HG02588 (cell line): Measurements from ENCODE around the gene ADGRD2.

Source experiments
- ATAC-seq: cut with Tn5 transposase; IDR thresholded peaks from one replicate; pipeline ENCODE4 v1.9.1; 2021; ENCODE audit warnings: mild to moderate bottlenecking, moderate library complexity; ENCODE audit not compliant: unreplicated experiment

ADGRD2 gene

GRCh38 chr9:124436320-124436719, 13.9 kb upstream of the ADGRD2 start:
- ATAC-seq = no peak

- no peak for ATAC-seq
Observed at GRCh38 chr9:124437086-124437485, 13.2 kb upstream of the ADGRD2 start.

- ATAC-seq = no peak
Observed at GRCh38 chr9:124438091-124438490, 12.2 kb upstream of the ADGRD2 start.

GRCh38 chr9:124439086-124439485, 11.2 kb upstream of the ADGRD2 start:
- ATAC-seq = no peak

- ATAC-seq = no peak
Observed at GRCh38 chr9:124439686-124440243, 10.5 kb upstream of the ADGRD2 start.

GRCh38 chr9:124440786-124441185, 9.5 kb upstream of the ADGRD2 start:
- no peak for ATAC-seq

- ATAC-seq = no peak
Observed at GRCh38 chr9:124441291-124441690, 9.0 kb upstream of the ADGRD2 start.

- ATAC-seq = no peak
Observed at GRCh38 chr9:124442379-124442778, 7.9 kb upstream of the ADGRD2 start.

GRCh38 chr9:124442826-124443225, 7.4 kb upstream of the ADGRD2 start:
- no peak for ATAC-seq

GRCh38 chr9:124443625-124444024, 6.6 kb upstream of the ADGRD2 start:
- ATAC-seq = no peak

- no peak for ATAC-seq
Observed at GRCh38 chr9:124444166-124444565, 6.1 kb upstream of the ADGRD2 start.

GRCh38 chr9:124447297-124447661, 3.0 kb upstream of the ADGRD2 start:
- ATAC-seq = no peak

- ATAC-seq = no peak
Observed at GRCh38 chr9:124448019-124448418, 2.2 kb upstream of the ADGRD2 start.

GRCh38 chr9:124449381-124450151, 685 bp upstream of the ADGRD2 start:
- ATAC-seq = no peak

- no peak for ATAC-seq
Observed at GRCh38 chr9:124450931-124451661, 845 bp downstream of the ADGRD2 start.

- ATAC-seq = no peak
Observed at GRCh38 chr9:124452326-124452725, 2.1 kb downstream of the ADGRD2 start.

GRCh38 chr9:124452841-124453585, 2.8 kb downstream of the ADGRD2 start:
- ATAC-seq = no peak

GRCh38 chr9:124453586-124454191, 3.4 kb downstream of the ADGRD2 start:
- ATAC-seq = no peak

- no peak for ATAC-seq
Observed at GRCh38 chr9:124454296-124454695, 4.0 kb downstream of the ADGRD2 start.

GRCh38 chr9:124454791-124455443, 4.7 kb downstream of the ADGRD2 start:
- ATAC-seq = no peak
